Bone marrow (tissue), 2 donors: Measurements from ENCODE around the gene PARP8.
"Not testable (repeated sequence)": the region's sequence is repeated elsewhere in the genome, so short reads cannot be mapped to it uniquely, and the experiment has no call there.

Experiments
- DNase-seq, 2 donors: peaks; one replicate each; lab custom pipeline; 2025; lab: John Stamatoyannopoulos, UW

PARP8 gene

GRCh38 chr5:50687548-50687947 is 21.1 kb downstream of the PARP8 start:
- no peak for DNase-seq

GRCh38 chr5:50691399-50692016 is 25.1 kb downstream of the PARP8 start:
- DNase-seq, result no peak

- peak in 1 of 2 donors; percentile 10 for DNase-seq
Measured at GRCh38 chr5:50694027-50694590, 27.7 kb downstream of the PARP8 start.

GRCh38 chr5:50694626-50695025 is 28.2 kb downstream of the PARP8 start:
- not testable (repeated sequence) for DNase-seq

- DNase-seq, result no peak
Measured at GRCh38 chr5:50697739-50698138, 31.3 kb downstream of the PARP8 start.

DNA sequence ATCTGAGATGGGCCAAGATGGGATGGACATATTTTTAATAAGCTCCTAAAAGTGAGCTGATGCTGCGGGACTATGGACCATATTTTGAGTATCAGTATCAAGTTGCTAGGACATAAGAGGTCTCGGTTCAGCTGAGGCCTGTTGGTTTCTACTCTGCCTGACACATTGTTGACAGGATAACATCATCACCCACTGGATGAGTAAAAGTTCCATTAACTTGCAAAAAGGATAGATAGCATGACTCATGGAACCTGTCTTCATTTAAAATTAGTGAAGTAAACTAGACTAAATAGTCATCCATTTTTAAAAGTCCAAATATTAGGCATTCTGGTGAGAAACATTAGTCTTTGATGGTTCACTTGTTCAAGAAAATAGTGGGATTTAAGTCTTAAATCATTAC is 33.3 kb downstream of the PARP8 start:
- no peak for DNase-seq

DNA sequence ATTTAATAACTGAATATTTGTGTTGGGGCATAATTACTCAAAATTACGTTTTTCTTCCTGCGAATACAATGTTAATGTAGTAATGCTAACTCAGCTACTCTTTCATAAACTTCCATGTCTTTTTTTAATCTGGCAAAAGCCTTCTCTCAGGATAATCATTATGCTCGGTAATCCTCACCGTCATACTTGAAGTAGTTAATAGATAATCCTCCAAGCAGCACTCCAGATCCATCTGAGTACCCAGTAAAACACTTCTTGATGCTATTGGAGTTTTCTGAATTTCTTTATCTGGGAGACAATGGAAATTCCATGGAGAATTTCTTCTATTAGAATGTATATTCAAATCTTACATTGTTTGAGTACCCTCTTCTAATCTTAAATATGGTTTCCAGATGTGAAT is 34.3 kb downstream of the PARP8 start:
- DNase-seq, result no peak

- no peak for DNase-seq
Measured at GRCh38 chr5:50702615-50703366, 36.4 kb downstream of the PARP8 start.

DNA sequence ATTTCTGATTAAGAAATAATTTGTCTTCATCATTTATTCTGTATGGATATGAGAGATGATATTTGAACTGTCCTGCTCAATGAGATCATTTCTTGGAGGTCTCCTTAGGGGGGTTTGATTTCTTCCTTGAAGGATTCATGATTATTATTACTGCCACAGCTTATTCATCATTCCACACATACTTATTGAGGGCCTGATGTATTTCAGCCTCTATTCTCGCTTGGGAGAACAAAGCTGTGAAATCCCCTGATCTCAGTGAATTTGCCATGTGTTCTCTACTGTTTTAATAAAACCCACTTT is 36.9 kb downstream of the PARP8 start:
- no peak for DNase-seq

DNA sequence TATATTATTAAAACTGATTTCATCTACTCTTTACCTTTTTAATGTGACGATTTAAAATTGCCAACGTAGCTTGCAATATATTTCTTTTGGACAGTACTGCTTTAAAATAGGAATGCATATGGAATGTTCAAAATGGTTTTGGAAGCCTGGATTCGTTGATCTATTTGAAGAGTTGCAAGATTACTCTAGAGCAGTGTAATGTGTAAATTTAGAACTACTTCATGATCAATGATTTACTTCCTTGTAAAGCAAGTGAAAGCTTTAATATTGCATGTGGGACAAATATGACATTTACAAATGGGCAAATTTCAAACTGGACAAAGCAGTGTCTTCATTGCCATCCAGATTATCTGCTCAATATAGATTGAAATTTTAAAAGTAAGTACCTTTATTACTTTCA is 38.3 kb downstream of the PARP8 start:
- DNase-seq, result no peak

GRCh38 chr5:50709471-50709870 is 43.0 kb downstream of the PARP8 start:
- no peak for DNase-seq

DNA sequence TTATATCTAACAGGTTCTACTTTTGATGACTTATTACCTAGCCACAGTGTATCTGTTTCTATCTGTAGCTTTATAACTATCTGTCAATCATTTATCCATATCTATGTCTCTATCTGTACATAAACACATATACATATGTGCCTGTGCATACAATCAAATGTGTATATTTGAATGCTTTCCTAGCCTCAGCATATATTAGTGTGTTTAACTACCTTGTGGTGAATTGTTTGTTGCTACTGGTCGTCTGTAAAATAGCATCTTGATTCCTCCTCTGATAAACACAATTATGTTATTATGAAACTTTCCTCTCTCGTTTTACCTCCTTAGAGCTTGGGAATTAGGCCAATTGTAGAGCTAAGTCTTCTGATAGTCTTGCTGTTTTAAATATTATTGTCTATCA is 44.4 kb downstream of the PARP8 start:
- DNase-seq, result no peak

- DNase-seq, result peak in 1 of 2 donors; percentile 96
Measured at GRCh38 chr5:50711280-50711679, 44.8 kb downstream of the PARP8 start.

- DNase-seq, result no peak
Measured at GRCh38 chr5:50712479-50712878, 46.0 kb downstream of the PARP8 start.

DNA sequence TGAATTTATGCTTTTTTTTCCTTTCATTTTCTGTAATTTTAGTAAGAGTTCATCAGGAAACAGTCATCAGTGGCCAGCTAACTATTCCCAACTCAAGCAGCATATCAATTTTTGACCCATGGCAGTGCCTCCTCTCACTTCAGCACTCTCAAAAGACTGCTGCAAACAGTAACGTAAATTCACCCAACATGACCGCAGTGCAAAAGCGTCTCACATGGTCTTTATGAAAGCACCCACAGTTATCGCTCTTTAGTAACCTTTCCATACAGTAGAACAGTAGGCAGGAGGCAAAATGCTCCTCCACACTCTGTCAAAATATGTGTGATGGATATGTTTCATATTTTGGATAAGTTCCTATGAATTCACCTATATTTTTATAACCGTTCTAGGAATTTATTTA is 48.6 kb downstream of the PARP8 start:
- DNase-seq, result no peak

DNA sequence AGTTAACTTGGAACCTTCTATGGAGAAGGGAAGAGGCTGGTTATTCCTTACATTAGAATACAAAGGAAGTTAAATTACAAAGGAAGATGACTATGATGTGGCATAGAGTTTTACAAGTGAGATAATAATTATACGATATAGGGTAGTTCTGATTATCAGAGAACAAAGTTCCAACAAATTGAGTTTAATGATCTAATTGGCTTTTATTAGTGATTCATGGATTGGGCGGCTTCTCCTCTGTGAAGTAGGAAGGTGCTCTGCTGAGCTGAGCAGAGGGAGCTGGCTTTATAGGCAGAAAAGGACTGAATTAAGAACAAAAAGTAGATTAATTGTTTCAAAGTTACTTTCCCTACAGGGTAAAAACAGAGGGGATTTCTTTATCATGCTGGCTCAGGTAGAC is 49.7 kb downstream of the PARP8 start:
- no peak for DNase-seq

DNA sequence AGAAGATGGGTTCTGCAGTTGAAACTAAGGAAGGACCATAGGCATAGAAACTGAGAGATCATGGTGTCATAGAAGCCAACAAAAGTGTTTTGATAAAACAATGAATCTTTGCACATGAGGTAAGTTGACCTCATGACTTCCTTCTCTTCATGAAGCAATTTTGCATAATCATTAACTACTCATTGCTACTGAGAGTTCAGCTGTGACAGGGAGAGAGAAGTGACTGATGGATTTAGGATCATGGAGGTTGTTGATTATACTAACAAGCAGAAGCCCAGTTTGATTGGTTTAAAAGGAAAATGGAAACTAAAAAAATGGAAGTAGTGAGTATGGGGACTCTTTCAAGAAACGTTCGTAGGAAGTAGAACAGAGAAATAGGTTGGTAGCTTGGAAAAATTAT is 51.2 kb downstream of the PARP8 start:
- no peak for DNase-seq

DNA sequence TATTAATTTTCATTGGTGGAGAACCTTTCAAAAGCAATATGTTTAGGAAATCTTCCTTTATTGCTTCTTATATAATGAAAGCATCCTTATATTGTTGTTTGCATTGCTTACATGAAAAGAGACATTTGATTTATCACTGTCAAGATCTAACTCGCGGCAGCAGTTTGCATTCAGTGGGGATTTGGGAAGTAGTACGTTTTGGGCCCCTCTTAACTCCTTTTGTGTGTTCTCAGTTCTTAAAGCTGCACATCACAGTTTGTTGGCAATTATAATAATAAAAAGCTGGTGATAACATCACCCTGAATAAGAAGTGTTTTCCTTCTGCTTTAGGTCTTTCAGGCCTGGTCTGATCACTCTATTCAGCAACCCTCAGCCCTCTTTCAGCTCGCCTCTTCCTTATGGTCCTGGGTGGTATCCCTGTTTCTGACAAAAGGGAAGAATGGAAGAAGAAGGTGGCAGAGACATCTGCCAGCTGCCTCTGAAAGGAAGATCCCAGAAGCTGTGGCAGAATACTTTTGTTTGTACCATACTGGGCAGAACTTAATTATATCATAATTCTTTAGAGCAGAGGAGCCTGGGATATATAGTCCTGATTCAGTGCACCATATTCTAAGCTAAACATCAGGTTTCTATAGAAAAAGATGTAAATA is 53.7 kb downstream of the PARP8 start:
- no peak for DNase-seq

DNA sequence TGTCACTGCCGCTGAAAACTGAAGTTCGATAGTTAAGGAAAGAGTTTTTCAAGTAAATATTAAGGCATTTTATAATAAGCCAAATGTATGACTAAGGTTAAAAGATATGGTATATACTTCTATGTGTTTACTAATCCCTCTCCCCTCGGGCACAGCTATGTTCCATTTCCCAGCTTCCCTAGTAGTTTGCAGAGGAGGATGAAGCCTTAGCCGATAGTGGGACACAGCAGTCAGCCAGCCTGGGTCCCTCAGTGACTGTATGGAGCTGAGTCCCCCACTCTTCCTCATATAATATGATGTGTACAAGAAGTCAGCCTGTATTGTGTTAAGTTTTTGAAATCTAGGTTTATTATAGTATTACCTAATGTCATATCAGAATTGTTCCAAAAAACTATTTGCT is 55.8 kb downstream of the PARP8 start:
- no peak for DNase-seq

DNA sequence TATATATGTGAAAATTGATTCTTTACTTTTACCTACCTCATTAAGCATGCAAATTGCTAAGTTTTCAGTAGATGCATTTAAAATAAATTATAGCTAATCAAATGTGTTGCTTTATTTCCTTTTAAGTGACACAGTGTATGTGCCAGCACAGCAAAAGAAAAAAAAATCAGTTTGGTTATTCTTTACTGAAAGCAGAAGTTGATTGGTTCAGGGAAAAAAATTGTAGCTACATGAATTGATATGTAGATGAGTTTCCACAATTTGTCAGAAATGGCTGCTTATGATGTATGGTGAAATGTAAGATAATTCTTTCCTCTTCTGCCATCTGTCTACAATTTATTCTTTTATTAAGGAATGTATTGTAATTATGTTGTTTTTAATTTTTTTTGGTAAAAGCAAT is 57.8 kb downstream of the PARP8 start:
- DNase-seq, result peak in 1 of 2 donors; percentile 43

GRCh38 chr5:50725800-50726474 is 59.5 kb downstream of the PARP8 start:
- no peak for DNase-seq

GRCh38 chr5:50726475-50727148 is 60.2 kb downstream of the PARP8 start:
- DNase-seq, result no peak
